Osteocyte (in vitro differentiated cells): ENCODE results near the gene HBB. TPM values are rescaled to one million over a fixed set of nuclear protein-coding genes. Genes with fewer than 3 reads are reported as not detected.

ENCODE experiments used
- DNase-seq: peaks from one replicate; pipeline ENCODE4 v3.0.0; 2021; ENCODE audit warnings: mixed read lengths; ENCODE audit not compliant: unreplicated experiment; ENCODE audit errors: extremely low spot score
- H3K27ac Mint-ChIP-seq: one replicate; pipeline ENCODE4 v1.8.0; 2021; ENCODE audit warnings: mild to moderate bottlenecking, mixed read lengths; ENCODE audit not compliant: unreplicated experiment
- H3K27me3 Mint-ChIP-seq: one replicate; pipeline ENCODE4 v1.8.0; 2021; ENCODE audit warnings: mixed read lengths; ENCODE audit not compliant: unreplicated experiment
- H3K36me3 Mint-ChIP-seq: one replicate; pipeline ENCODE4 v1.8.0; 2021; ENCODE audit warnings: mixed read lengths; ENCODE audit not compliant: unreplicated experiment
- H3K4me1 Mint-ChIP-seq: one replicate; pipeline ENCODE4 v1.8.0; 2021; ENCODE audit warnings: mixed read lengths; ENCODE audit not compliant: unreplicated experiment
- H3K4me3 Mint-ChIP-seq: one replicate; pipeline ENCODE4 v1.8.0; 2021; ENCODE audit warnings: mild to moderate bottlenecking, moderate library complexity, mixed read lengths; ENCODE audit not compliant: unreplicated experiment
- H3K9me3 Mint-ChIP-seq: one replicate; pipeline ENCODE4 v1.8.0; 2021; ENCODE audit warnings: mixed read lengths; ENCODE audit not compliant: unreplicated experiment
- CTCF ChIP-seq: fragments of 200-600 bp; sonication (generic); IDR thresholded peaks from 2 replicates; pipeline ENCODE4 v1.5.0; 2021; ENCODE audit warnings: antibody characterized with exemption, mild to moderate bottlenecking, moderate library complexity
- long read RNA-seq: library from polyadenylated mRNA; unstranded; transcript quantifications from one replicate; pipeline ENCODE4 v2.0.0, GENCODE V29; 2021
- total RNA-seq: library from RNA; stranded (reverse); gene quantifications from 2 replicates; pipeline ENCODE4 v1.2.1, GENCODE V29; 2021

Gene HBB
- total RNA-seq, result not detected in 2 replicates
- long read RNA-seq, result 0 reads

DNA sequence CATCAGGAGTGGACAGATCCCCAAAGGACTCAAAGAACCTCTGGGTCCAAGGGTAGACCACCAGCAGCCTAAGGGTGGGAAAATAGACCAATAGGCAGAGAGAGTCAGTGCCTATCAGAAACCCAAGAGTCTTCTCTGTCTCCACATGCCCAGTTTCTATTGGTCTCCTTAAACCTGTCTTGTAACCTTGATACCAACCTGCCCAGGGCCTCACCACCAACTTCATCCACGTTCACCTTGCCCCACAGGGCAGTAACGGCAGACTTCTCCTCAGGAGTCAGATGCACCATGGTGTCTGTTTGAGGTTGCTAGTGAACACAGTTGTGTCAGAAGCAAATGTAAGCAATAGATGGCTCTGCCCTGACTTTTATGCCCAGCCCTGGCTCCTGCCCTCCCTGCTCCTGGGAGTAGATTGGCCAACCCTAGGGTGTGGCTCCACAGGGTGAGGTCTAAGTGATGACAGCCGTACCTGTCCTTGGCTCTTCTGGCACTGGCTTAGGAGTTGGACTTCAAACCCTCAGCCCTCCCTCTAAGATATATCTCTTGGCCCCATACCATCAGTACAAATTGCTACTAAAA, at the start of gene HBB:
TSS of gene HBB (minus strand) at position 340 of the 579 bp plus-strand sequence. CDS start at position 290, 50 bp downstream.
- H3K4me3 Mint-ChIP-seq, result no peak within 1 kb of the TSS

DNA sequence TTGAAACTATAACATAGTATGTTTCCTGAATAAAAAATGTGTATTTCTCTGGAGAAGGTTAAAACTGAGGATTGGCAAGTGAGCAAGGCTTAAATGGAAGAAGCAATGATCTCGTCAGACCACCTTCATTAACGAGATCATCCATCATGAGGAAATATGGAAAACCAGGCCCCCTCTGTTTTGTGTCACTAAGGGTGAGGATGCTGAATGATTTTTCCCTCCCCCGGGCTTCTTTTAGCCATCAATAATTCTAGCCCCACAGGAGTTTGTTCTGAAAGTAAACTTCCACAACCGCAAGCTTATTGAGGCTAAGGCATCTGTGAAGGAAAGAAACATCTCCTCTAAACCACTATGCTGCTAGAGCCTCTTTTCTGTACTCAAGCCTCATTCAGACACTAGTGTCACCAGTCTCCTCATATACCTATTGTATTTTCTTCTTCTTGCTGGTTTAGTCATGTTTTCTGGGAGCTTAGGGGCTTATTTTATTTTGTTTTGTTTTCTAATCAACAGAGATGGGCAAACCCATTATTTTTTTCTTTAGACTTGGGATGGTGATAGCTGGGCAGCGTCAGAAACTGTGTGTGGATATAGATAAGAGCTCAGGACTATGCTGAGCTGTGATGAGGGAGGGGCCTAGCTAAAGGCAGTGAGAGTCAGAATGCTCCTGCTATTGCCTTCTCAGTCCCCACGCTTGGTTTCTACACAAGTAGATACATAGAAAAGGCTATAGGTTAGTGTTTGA, 48.7 kb upstream of the HBB start:
- H3K36me3 Mint-ChIP-seq, result no peaks in the 10 kb centered on the region
- TF ChIP-seq CTCF, result no peak
- H3K4me1 Mint-ChIP-seq, result peaks cover 6% of the 10 kb centered on the region
- no peak overlapping the region for H3K27ac Mint-ChIP-seq
- DNase-seq, result no peak
- H3K27me3 Mint-ChIP-seq, result peaks cover under 1% of the 10 kb centered on the region
- no peaks in the 10 kb centered on the region for H3K9me3 Mint-ChIP-seq
- no peak overlapping the region for H3K4me3 Mint-ChIP-seq

More for the DNA sequence above, at the start of gene HBB:
- Mint-ChIP-seq H3K27ac (no peak within 1 kb of the TSS), H3K36me3 (no peaks in the 10 kb centered on the region), H3K9me3 (no peaks in the 10 kb centered on the region), H3K27me3 (peaks cover 3% of the 10 kb centered on the region), H3K4me1 (no peaks in the 10 kb centered on the region)
- DNase-seq, result no peak
- no peak for TF ChIP-seq CTCF

GRCh38 chr11:5274395-5274794, 47.5 kb upstream of the HBB start:
- H3K27me3 Mint-ChIP-seq, result peaks cover 11% of the 10 kb centered on the region
- no peak overlapping the region for H3K4me3 Mint-ChIP-seq
- H3K36me3 Mint-ChIP-seq, result no peaks in the 10 kb centered on the region
- H3K9me3 Mint-ChIP-seq, result no peaks in the 10 kb centered on the region
- TF ChIP-seq CTCF, result no peak
- no peak overlapping the region for H3K27ac Mint-ChIP-seq
- DNase-seq, result no peak
- H3K4me1 Mint-ChIP-seq, result no peaks in the 10 kb centered on the region

DNA sequence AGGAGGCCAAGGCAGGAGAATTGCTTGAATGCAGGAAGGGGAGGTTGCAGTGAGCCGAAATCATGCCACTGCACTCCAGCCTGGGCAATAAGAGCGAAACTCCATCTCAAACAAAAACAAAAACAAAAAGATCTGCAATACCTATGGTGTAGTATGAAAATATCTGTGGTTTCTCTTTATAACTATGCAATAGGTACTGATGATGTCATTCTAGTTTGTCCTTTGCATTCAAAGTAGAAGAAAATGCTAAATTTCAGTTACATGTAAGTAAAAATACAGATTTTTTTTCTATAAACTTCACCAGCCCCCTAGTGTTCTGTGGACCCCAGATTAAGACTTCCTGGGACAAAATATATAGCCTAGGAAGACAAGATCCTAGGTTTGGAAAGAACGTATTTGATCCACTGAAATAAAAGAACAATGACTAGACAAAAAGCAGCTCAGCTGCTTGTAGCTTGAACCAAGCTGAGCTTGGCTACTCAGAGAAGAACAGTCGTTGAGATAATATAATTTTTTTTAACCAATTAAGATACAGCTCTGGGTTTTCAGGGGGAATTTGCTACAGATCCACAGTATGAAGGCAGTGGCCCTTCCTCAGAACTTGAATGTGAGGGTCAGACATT, 45.6 kb upstream of the HBB start:
- Mint-ChIP-seq H3K36me3 (no peaks in the 10 kb centered on the region), H3K9me3 (no peaks in the 10 kb centered on the region), H3K4me3 (no peak overlapping the region), H3K27me3 (peaks cover 24% of the 10 kb centered on the region), H3K4me1 (no peaks in the 10 kb centered on the region), H3K27ac (no peak overlapping the region)
- DNase-seq, result no peak
- TF ChIP-seq CTCF, result no peak

GRCh38 chr11:5269715-5270147, 42.9 kb upstream of the HBB start, which contains the start of gene HBE1:
HBE1 (minus strand) TSS chr11:5269945; CDS start chr11:5269890, 55 bp downstream.
- Mint-ChIP-seq H3K27ac (no peak within 1 kb of the TSS), H3K4me1 (no peaks in the 10 kb centered on the region), H3K9me3 (no peaks in the 10 kb centered on the region), H3K36me3 (no peaks in the 10 kb centered on the region), H3K4me3 (no peak within 1 kb of the TSS), H3K27me3 (peaks cover 47% of the 10 kb centered on the region)
- TF ChIP-seq CTCF, result no peak
- DNase-seq, result no peak
